ENCODE results near the gene EML5. TPM values are rescaled to one million over a fixed set of nuclear protein-coding genes. Genes with fewer than 3 reads are reported as not detected.
A peak's percentile ranks its signal among the peaks of the same experiment; 100 is the strongest.

The EML5 gene
- total RNA-seq, 1 experiment from 2014 or later = 0.66 TPM

- Histone ChIP-seq H3K27me3 (ENCODE audit: low read length) (no peaks in the 10 kb centered on the region), H3K36me3 (ENCODE audit: low read depth, low read length) (no peaks in the 10 kb centered on the region), H2AFZ (ENCODE audit: low read length) (no peak overlapping the region), H3K4me3 (ENCODE audit: low read length) (no peak overlapping the region), H3K9me2 (replicated peaks; ENCODE audit: low read length) (no peaks in the 10 kb centered on the region), H3K9me3 (ENCODE audit: low read length) (no peaks in the 10 kb centered on the region), H3F3A (ENCODE audit: low read length, unreplicated experiment) (peaks cover 7% of the 10 kb centered on the region), H3K27ac (ENCODE audit: low read length) (no peak overlapping the region), H4K20me1 (ENCODE audit: low read length) (no peaks in the 10 kb centered on the region), H3K79me2 (ENCODE audit: low read length) (no peaks in the 10 kb centered on the region), H3K9ac (ENCODE audit: low read length) (no peak overlapping the region), H3K4me2 (ENCODE audit: low read length) (no peak overlapping the region), H3K4me1 (ENCODE audit: insufficient read depth, low read length) (peaks cover 25% of the 10 kb centered on the region)
- ChIA-PET POLR2A (ENCODE audit: unreplicated experiment) (no interaction called here), CTCF (no interaction called here)
- TF ChIP-seq EZH2 (IDR thresholded peaks at IDR 0.05; ENCODE audit: low read length, unreplicated experiment) (no peak), EZH2phosphoT487 (IDR thresholded peaks at IDR 0.05; ENCODE audit: borderline replicate concordance, low read length) (no peak), CTCF (conservative IDR thresholded peaks at IDR 0.05; ENCODE audit: low read depth, low read length) (peak; percentile 37; the same call in 1 of the 2 replicates)
- DNase-seq (no peak), ATAC-seq (no peak)
- BruUV-seq (replicated peaks) = no TSS peak
- intact Hi-C loops (cut with micrococcal nuclease) = no loop called here
Measured at GRCh38 chr14:88750413-88750812, 42.3 kb downstream of the EML5 start.

- H3K9ac ChIP-seq (ENCODE audit: low read length) = no peak overlapping the region
- peak overlapping the region; percentile 45 for H3K27ac ChIP-seq (ENCODE audit: low read length)
- no peaks in the 10 kb centered on the region for H3K9me2 ChIP-seq (replicated peaks; ENCODE audit: low read length)
- POLR2A ChIA-PET (ENCODE audit: unreplicated experiment) = no interaction called here
- no peak overlapping the region for H2AFZ ChIP-seq (ENCODE audit: low read length)
- CTCF ChIA-PET = no interaction called here
- no peaks in the 10 kb centered on the region for H4K20me1 ChIP-seq (ENCODE audit: low read length)
- H3F3A ChIP-seq (ENCODE audit: low read length, unreplicated experiment) = peaks cover 7% of the 10 kb centered on the region
- peaks cover 25% of the 10 kb centered on the region for H3K4me1 ChIP-seq (ENCODE audit: insufficient read depth, low read length)
- H3K79me2 ChIP-seq (ENCODE audit: low read length) = no peaks in the 10 kb centered on the region
- ATAC-seq = peak; percentile 78
- DNase-seq = peak; percentile 76
- no peaks in the 10 kb centered on the region for H3K27me3 ChIP-seq (ENCODE audit: low read length)
- no peaks in the 10 kb centered on the region for H3K36me3 ChIP-seq (ENCODE audit: low read depth, low read length)
- H3K4me2 ChIP-seq (ENCODE audit: low read length) = peak overlapping the region; percentile 64
- no peaks in the 10 kb centered on the region for H3K9me3 ChIP-seq (ENCODE audit: low read length)
- intact Hi-C loops (cut with micrococcal nuclease) = loop anchor here (5.0 to 10.0 kb wide), 2 partner anchors 82 to 116 kb away; no protein-coding TSS in a partner anchor
- H3K4me3 ChIP-seq (ENCODE audit: low read length) = peak overlapping the region; percentile 18; the same call in 1 of the 2 replicates
- BruUV-seq (replicated peaks) = no TSS peak
- no peak for TF ChIP-seq CTCF (conservative IDR thresholded peaks at IDR 0.05; ENCODE audit: low read depth, low read length)
- no peak for TF ChIP-seq EZH2 (IDR thresholded peaks at IDR 0.05; ENCODE audit: low read length, unreplicated experiment)
- no peak for TF ChIP-seq EZH2phosphoT487 (IDR thresholded peaks at IDR 0.05; ENCODE audit: borderline replicate concordance, low read length)
Measured at GRCh38 chr14:88749139-88749538, 43.6 kb downstream of the EML5 start.

GRCh38 chr14:88748288-88748687 lies 44.5 kb downstream of the EML5 start:
- H3K9ac ChIP-seq (ENCODE audit: low read length) = no peak overlapping the region
- ChIA-PET POLR2A (ENCODE audit: unreplicated experiment) (no interaction called here), CTCF (no interaction called here)
- H3K9me3 ChIP-seq (ENCODE audit: low read length) = no peaks in the 10 kb centered on the region
- H4K20me1 ChIP-seq (ENCODE audit: low read length) = no peaks in the 10 kb centered on the region
- peak overlapping the region; percentile 64 for H3K4me2 ChIP-seq (ENCODE audit: low read length)
- DNase-seq (peak; percentile 83), ATAC-seq (peak; percentile 45)
- H3F3A ChIP-seq (ENCODE audit: low read length, unreplicated experiment) = peaks cover 7% of the 10 kb centered on the region
- H3K27me3 ChIP-seq (ENCODE audit: low read length) = no peaks in the 10 kb centered on the region
- no peaks in the 10 kb centered on the region for H3K36me3 ChIP-seq (ENCODE audit: low read depth, low read length)
- TF ChIP-seq EZH2phosphoT487 (IDR thresholded peaks at IDR 0.05; ENCODE audit: borderline replicate concordance, low read length) (no peak), EZH2 (IDR thresholded peaks at IDR 0.05; ENCODE audit: low read length, unreplicated experiment) (no peak), CTCF (conservative IDR thresholded peaks at IDR 0.05; ENCODE audit: low read depth, low read length) (no peak)
- intact Hi-C loops (cut with micrococcal nuclease) = loop anchor here (5.0 to 10.0 kb wide), 2 partner anchors 81 to 117 kb away; no protein-coding TSS in a partner anchor
- no peaks in the 10 kb centered on the region for H3K9me2 ChIP-seq (replicated peaks; ENCODE audit: low read length)
- H3K4me1 ChIP-seq (ENCODE audit: insufficient read depth, low read length) = peaks cover 25% of the 10 kb centered on the region
- H3K27ac ChIP-seq (ENCODE audit: low read length) = peak overlapping the region; percentile 45; the same call in 1 of the 2 replicates
- no TSS peak for BruUV-seq (replicated peaks)
- H3K79me2 ChIP-seq (ENCODE audit: low read length) = no peaks in the 10 kb centered on the region
- no peak overlapping the region; the same call in 1 of the 2 replicates for H3K4me3 ChIP-seq (ENCODE audit: low read length)
- H2AFZ ChIP-seq (ENCODE audit: low read length) = no peak overlapping the region
